ENCODE data around the gene ROGDI.
"Not testable (repeated sequence)": the region's sequence is repeated elsewhere in the genome, so short reads cannot be mapped to it uniquely, and the experiment has no call there.

The ROGDI gene

DNA sequence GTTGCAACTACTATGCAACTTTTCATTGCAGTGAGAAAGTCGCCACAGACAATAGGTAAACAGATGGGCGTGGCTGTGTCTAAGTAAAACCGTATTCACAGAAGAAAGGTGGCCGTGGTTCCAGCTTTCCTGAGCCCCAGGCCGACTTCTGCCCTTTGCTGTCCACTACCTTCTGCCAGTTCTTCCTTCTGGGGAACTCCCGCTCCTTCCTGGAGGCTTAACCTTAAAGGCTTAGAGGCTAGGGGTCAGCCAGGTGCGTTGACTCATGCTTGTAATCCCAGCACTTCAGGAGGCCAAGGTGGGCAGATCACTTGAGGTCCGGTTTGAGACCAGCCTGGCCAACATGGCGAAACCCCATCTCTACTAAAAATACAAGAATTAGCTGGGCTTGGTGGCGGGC lies 12.2 kb downstream of the ROGDI start:
- FAIRE-seq: no peak

DNA sequence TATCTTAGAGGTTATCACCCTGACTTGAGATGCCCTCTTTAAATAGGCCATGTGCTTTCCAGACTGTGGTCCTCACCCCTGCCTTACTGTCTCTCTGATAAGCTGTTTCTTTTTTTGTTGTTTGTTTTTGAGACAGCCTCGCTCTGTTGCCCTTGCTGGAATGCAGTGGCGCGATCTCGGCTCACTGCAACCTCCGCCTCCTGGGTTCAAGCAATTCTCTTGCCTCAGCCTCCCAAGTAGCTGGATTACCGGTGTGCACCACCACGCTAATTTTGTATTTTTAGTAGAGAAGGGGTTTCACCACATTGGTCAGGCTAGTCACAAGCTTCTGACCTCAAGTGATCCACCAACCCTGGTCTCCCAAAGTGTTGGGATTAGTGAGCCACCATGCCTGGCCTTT lies 13.5 kb downstream of the ROGDI start:
- FAIRE-seq: no peak

DNA sequence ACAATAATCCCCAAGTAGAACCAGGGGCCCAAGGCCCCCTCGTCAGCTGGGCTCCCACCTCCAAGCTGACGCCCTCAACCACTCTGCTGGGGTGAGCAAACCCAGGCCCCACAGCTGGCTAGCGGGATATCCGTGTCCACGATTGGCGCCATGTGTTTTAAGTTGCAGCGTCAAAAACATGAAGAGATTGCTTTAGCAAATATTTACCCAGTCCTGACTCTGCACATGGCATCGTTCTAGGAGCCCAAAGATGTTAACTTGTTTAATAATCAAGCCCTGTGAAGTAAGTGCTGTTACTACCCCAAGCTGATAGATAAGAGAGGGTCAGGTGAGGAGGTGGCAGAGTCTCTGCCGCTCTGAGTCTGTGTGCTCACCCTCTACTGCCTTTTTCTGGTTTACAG lies 13.9 kb downstream of the ROGDI start:
- FAIRE-seq: no peak

DNA sequence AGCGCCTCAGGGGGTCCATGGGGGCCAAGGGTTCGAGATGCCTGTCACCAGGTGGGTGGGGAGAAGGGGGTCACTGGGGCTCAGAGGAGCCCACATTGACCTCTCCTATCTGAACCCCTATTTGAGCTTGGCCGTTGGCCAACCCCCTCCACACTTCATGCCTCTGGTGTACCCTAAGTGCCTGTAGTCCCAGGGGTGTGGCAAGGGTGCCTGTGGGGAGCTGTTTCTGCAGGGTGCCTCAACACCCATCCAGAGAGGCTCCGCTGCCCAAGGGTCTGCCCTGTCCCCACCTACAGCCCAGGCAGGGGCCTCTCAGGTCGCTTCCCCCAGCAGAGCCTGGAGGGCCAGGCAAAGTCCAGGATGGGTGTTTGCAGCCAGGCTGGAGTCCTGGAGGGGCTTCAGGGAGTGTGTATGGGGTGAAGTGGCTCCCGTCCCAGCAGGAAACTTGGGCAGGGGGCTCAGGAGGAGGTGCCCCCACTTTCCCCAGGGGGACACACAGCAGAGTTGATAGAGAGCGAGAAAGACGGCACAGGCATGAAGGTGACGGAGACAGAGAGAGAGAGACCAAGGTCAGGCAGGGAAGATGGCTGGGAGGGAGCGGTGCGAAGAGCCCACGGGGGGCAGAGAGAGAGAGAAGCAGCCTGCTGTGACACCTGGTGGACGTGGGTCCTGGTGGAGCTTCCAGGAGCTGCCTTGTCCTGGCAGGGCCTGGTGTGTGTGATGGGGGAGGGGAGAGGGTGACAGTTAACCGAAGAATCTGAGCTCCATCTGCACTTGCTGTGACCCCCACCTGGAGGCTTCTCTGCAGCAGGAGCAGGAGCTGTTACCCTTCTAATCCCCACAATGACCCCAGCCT lies 14.6 kb downstream of the ROGDI start, which contains the start of gene SEPTIN12:
TSS of gene SEPTIN12 (minus strand) at position 719 of the 856 bp plus-strand sequence. CDS start at position 19, 700 bp downstream.
- no peak for FAIRE-seq

DNA sequence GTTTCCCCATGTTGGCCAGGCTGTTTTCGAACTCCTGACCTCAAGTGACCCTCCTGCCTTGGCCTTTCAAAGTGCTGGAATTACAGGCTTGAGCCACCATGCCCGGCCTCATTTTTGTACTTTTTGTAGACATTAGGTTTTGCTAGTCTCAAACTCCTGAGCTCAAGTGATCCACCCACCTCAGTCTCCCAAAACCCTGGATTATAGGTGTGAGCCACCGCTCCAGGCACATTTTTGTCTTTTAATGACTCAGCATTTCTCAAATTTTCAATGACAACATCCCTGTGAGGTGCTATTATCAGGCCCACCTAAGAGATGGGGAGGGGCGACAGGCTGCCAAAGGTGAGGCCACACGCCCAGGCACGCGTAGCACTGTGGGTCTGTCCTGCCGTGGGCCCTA lies 15.4 kb downstream of the ROGDI start:
- no peak for FAIRE-seq

DNA sequence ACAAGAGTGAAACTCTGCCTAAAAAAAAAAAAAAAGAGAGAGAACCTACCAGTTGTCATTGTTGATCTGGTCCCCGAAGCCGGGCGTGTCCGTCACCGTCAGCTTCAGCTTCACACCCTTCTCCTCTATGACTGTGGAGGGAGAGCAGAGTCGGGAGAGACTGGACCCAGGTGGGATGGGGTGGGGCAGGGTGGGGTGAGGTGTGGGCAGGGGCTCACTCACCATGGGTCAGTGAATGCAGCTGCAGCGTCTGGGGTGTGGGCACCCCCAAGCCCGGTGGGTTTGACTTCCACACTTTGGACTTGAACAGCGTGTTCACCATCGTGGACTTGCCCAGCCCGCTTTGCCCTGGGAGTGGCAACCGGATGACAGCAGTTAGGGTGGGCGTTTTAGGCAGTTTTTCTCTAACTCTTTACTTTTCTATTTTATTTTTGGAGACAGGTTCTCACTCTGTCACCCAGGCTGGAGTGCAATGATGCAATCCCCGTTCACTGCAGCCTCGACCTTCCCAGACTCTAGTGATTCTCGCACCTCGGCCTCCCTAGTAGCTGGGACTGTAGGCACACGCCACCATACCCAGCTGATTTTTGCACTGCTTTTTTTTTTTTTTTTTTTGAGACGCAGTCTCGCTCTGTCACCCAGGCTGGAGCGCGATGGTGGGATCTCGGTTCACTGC lies 16.5 kb downstream of the ROGDI start:
- FAIRE-seq: no peak

DNA sequence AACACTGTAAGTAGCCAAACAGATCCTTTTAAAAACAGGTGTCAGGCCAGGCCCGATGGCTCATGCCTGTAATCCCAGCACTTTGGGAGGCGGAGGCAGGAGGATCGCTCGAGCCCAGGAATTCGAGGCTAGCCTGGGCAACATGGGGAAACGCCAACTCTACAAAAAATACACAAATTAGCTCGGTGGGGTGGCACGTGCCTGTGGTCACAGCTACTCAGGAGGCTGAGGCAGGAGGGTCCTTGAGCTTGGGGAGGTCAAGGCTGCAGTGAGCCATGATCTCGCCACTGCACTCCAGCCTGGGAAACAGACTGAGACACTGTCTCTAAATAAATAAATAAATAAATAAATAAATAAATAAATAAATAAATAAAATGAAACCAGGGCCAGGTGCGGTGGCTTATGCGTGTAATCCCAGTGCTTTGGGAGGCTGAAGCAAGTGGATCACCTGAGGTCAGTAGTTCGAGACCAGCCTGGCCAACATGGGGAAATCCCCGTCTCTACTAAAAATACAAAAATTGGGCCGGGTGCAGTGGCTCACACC lies 17.9 kb downstream of the ROGDI start:
- FAIRE-seq: not testable (repeated sequence)

DNA sequence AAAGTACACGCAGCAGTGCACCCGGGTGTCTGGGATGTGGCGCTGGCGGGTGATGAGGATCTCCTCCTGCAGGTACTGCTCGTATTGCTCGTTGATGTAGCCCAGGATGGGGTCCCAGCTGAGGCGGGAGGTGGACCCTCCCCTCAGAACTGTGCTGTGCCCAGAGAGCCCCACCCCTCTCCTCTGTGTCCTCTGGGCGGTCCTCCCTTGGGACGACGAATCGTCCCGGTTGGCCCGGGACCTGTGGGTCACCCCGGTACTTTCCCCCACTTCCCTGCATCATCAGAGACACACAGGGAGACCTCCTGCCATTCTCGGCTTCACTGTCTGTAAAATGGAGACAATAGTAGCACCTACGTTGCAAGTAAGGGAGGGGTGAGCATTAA lies 18.5 kb downstream of the ROGDI start:
- no peak for FAIRE-seq

DNA sequence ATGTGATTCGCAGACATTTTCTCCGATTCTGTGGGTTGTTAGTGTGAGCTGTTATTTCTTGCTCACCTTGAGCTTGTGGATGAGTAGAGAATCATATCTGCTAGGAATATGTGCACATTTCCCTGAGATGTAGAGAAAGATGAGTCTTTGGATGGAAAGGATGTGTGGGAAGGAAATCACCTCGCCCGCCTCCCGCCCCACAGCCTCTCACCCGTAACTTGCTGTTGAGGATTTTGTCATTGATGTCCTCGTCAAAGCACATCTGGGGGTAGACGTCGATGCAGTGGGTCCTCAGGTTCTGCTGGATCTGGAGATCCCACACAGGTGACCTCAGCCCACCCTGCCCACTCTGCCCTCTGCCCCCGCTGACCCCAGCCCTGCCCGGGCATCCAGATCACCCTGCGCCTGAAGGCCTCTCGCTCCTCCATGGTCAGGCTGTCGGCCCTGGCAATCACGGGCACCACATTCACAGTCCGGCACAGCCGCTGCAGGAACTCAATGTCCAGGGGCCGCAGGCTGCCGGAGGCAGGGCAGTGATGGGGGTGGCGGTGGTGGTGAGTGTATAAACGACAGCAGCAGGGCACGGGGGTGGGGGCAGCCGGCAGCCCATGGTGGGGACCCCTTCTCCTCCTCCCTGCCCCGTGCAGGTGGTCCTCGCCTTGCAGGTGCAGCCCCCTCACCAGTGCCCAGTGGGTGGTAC lies 19.0 kb downstream of the ROGDI start:
- no peak for FAIRE-seq

DNA sequence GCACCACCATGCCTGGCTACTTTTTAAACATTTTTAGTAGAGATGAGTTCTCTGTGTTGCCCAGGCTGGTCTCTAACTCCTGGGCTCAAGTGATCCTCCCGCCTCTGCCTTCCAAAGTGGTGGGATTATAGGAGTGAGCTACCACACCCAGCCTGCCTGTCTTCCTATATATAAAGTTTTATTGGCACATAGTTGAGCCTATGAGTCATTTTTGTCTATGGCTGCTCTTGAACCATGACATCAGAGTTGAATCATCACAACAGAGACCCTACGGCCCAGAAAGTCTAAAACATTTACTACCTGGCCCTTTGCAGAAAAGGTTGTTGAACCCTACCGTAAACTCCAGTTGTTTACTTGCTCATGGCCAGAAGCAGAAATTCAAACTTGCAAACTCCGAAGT lies 22.2 kb downstream of the ROGDI start:
- no peak for FAIRE-seq

DNA sequence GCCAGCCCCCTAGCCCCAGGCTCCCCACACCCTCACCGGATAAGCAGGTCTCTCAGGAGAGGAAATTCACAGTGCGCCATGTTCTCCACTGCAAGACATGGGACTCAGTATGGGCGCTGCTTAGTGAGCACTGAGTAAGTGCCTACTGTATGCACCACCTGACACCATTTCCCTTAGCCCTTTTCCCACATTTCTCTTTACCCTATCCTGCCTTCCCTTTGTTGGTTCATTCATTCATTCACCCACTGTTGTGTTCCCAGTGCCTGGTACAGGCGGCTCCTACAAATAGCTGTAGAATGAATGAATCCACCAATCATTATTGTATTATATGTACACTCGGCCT lies 24.4 kb downstream of the ROGDI start:
- no peak for FAIRE-seq

DNA sequence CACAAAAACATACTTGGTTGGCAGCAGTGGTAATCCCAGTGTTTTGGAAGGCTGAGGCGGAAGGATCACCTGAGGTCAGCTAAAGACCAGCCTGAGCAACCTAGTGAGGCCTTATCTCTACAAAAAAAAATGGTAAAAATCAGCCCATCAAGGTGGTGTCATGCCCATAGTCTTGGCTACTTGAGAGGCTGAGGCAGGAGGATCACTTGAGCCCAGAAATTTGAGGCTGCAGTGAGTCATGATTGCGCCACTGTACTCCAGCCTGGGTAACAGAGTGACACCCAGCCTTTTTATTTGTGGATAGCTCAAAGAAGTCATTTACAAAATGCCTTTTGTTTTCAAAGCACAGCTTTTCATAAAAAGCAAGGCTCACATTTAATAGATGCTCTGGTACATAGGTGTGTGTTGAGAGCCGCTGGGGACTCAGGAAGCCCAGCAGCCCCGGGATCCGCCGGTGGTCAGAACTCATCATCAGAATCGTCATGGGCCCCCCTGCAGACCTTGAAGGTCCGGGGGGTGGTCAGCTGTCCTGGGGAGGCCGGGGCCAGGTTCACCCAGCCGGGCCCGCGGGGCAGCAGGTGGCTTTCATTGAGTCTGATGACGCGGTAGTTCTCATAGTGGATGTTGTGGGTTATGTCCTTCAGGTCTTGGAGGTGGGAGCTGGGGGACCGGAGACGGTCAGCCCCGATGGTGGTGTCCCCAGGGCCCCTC lies 24.9 kb downstream of the ROGDI start:
- FAIRE-seq: no peak

DNA sequence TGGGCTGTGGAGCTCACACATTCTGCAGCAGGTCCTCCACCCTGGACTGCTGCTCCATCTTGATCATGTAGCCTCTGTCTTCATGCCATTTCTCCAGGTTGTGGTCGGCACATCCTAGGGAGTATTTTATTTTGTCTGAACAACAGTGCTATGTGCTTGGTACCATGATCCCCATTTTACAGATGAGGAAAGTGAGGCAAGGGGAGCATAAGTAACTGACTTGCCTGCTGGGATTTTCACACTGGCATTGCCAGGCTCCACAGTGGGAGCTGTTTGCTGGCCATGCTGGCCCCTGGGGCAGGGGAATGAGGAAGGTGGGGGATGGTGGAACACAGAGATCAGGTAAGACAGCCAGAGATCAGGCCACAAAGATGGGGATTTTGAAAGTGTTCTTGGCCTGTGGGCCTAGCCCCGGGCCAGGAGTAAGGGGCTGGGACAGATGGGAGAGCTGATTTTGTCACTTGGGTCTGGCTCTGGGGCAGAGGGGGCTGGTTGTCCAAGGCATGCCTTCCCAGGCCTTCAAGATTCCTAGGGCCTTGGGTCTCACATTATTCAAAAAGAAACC lies 26.2 kb downstream of the ROGDI start:
- no peak for FAIRE-seq

DNA sequence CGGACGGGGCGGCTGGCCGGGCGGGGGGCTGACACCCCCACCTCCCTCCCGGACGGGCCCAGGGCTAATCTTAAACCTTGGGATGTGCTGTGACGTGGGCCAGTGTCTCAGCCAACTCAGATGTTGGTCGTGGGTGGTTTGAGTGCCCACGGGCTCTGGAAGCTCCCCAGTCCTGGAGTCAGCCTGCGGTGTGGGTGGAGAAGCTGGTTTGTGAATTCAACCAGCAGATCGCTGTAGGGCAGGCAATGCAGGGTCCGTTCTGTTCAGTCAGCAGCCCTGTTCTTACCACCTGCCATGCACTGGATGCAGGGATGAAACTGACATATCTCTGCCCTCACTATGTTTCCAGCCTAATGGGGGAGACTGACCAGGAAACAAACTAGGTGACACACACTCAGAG lies 27.4 kb downstream of the ROGDI start:
- FAIRE-seq: no peak

DNA sequence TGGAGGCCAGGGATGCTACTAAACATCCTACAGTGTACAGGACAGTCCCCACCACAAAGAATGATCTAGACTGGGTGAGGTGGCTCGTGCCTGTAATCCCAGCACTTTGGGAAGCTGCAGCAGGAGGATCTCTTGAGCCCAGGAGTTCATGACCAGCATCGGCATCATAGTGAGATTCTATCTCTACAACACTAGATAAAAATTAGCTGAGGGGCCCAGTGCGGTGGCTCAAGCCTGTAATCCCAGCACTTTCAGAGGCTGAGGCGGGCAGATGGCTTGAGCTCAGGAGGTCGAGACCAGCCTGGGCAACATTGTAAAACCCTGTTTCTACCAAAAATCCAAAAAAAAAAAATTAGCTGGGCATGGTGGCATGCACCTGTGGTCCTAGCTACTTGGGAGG lies 30.1 kb downstream of the ROGDI start:
- no peak for FAIRE-seq

DNA sequence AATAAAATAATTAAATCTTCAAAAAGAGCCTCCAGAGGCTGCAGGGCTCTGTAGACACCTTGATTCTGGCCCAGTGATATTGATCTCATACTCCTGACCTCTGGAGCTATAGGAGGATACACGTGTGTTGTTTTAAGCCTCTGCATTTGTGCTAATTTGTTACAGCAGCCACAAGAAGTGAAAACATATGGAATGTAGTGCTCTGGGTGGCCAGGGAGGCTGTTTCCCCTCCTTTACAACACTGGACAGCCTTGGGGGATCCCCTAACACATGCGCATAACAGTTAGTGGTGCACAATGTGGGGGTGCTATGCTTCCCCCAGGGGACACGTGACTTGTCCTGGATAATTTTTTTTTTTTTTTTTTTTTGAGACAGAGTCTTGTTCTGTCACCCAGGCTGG lies 30.8 kb downstream of the ROGDI start:
- no peak for FAIRE-seq

DNA sequence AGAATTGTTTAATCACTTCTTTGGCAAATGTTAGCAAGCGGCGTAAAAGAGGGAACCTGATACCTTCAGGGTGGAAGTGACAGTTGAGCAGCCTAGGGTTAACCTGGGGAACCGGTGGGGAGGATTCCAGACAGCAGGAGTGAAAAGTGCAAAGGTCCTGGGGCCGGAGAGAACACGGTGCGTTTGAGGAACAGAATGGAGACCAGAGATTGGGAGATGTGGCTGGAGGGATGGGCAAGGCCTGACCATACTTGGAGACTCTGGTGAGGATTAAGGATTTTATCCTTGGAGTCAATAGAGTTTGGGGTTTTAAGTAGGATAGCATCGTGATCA lies 33.2 kb downstream of the ROGDI start:
- no peak for FAIRE-seq

DNA sequence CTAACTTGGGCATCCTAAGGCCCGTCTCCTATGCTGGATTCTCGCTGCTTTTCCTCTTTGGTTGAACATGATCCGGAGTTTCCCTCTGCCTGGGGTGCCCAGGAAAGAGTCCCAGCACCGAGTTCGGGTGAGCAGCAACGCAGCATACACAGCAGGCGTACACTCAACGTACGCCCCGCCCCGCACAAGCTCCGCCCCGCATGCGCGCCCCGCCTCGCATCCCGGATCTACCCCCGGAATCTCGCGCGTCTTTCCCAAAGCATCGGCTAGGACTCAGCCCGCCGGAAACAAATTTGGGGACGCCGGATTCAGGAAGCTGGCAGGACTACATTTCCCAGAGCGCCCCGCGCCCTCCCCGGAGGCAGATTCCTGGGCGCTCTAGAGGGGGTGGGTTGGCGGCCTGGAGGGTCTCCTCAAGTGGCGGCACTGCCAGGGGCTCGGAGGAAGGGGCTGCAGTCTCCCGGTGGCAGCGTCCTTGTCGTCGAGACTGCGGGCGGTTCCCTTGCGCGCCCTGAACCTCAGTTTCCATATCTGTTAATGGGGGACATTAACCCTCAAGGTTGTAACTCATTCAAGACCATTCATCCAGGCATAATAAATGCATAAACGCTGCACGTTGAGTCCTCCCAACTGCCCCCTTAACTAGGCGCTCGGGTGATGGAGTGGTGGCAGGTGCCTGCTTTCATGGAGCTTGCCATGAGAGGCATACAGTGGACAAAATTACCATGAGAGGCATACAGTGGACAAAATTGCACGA lies 33.7 kb downstream of the ROGDI start:
- peak; percentile 72 for FAIRE-seq

DNA sequence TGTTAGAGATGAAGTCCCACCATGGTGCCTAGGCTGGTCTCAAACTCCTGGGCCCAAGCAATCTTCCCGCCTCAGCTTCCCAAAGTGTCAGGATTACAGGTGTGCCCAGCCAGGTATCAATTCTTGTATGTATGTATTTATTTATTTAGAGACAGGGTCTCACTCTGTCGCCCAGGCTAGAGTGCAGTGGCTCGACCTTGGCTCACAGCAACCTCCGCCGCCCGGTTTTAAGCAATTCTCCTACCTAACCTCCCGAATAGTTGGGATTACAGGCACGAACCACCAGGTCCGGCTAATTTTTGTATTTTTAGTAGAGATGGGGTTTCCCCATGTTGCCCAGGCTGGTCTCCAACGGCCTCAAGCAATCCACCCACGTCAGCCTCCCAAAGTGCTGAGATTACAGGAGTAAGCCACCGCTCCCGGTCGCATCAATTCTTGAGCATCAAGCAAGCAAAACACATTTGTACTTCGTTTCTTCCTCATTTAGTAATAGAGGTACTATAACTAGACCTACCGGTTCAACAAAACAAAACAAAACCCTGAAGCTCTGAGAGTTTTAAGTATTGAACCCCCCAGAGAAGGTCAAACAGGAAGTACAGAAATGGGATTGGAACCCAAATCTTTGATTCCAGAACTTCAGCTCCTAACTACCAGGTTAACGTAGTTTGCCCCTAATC lies 34.4 kb downstream of the ROGDI start:
- FAIRE-seq: no peak

DNA sequence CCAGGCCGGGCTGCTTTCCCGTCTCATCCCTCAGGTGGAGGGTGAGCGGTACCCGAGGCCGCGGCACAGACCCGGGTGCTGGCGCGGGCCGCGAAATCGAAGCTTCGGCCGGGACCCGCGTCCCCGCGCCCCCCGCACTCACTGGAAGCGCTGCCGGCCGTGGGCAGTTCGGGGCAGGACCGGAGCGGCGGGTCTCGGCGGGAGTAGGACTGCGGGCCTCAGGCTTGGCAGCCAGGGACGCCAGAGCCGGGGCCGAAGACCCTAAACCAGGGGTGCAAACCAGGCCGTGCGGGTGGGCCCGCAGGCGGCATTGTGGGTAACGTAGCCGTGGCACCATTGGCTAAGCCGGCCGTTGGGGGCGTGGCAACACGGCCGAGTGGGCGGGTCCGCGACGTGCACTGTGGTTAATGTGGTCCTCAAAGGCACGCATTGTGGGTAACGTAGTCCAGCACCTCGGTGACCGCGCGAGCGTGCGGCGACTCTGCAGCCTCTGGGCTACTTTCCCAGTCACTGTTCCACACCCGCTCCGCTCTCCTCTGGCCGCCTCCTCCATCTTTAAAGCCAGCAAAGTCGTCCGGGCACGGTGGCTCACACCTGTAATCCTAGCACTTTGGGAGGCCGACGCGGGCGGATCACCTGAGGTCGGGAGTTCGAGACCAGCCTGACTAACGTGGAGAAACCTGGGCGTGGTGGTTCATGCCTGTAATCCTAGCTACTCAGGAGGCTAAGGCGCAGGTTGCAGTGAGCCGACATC lies 35.4 kb downstream of the ROGDI start, which contains the start of gene ZNF500:
TSS of gene ZNF500 (minus strand) at position 288 of the 754 bp plus-strand sequence. CDS start 1,184 bp downstream, outside the sequence.
- peak; percentile 89 for FAIRE-seq
